Cortex of kidney (tissue), 1 donor: ENCODE data around the gene ZC3H15.
"Not testable (repeated sequence)": the region's sequence is repeated elsewhere in the genome, so short reads cannot be mapped to it uniquely, and the experiment has no call there.

Experiments
- DNase-seq: peaks from one replicate; lab custom pipeline; 2025; lab: John Stamatoyannopoulos, UW

The ZC3H15 gene

GRCh38 chr2:186496401-186496800, 10.3 kb downstream of the ZC3H15 start:
- no peak for DNase-seq

GRCh38 chr2:186497928-186498327, 11.9 kb downstream of the ZC3H15 start:
- no peak for DNase-seq

GRCh38 chr2:186498834-186499233, 12.8 kb downstream of the ZC3H15 start:
- DNase-seq, result no peak

- no peak for DNase-seq
These were observed 18.0 kb downstream of the ZC3H15 start for GRCh38 chr2:186503827-186504606.

- DNase-seq, result no peak
These were observed 22.2 kb downstream of the ZC3H15 start for GRCh38 chr2:186508263-186508662.

GRCh38 chr2:186515376-186515775, 29.3 kb downstream of the ZC3H15 start:
- no peak for DNase-seq

- DNase-seq, result no peak
These were observed 30.3 kb downstream of the ZC3H15 start for GRCh38 chr2:186516396-186516795.

- DNase-seq, result no peak
These were observed 31.0 kb downstream of the ZC3H15 start for GRCh38 chr2:186517090-186517489.

- no peak for DNase-seq
These were observed 32.2 kb downstream of the ZC3H15 start for GRCh38 chr2:186518291-186518690.

- no peak for DNase-seq
These were observed 32.9 kb downstream of the ZC3H15 start for GRCh38 chr2:186518945-186519344.

GRCh38 chr2:186521570-186522153, 35.6 kb downstream of the ZC3H15 start:
- DNase-seq, result not testable (repeated sequence)

- DNase-seq, result no peak
These were observed 36.4 kb downstream of the ZC3H15 start for GRCh38 chr2:186522450-186522849.

GRCh38 chr2:186523791-186524190, 37.7 kb downstream of the ZC3H15 start:
- no peak for DNase-seq

- no peak for DNase-seq
These were observed 40.2 kb downstream of the ZC3H15 start for GRCh38 chr2:186526281-186526680.

GRCh38 chr2:186530314-186530713, 44.3 kb downstream of the ZC3H15 start:
- no peak for DNase-seq

- DNase-seq, result no peak
These were observed 45.3 kb downstream of the ZC3H15 start for GRCh38 chr2:186531257-186531775.

GRCh38 chr2:186532891-186533290, 46.8 kb downstream of the ZC3H15 start:
- no peak for DNase-seq

- no peak for DNase-seq
These were observed 47.7 kb downstream of the ZC3H15 start for GRCh38 chr2:186533717-186534116.

- no peak for DNase-seq
These were observed 48.3 kb downstream of the ZC3H15 start for GRCh38 chr2:186534406-186534805.

- DNase-seq, result no peak
These were observed 49.8 kb downstream of the ZC3H15 start for GRCh38 chr2:186535861-186536260.

- no peak for DNase-seq
These were observed 51.0 kb downstream of the ZC3H15 start for GRCh38 chr2:186537019-186537418.

- no peak for DNase-seq
These were observed 54.9 kb downstream of the ZC3H15 start for GRCh38 chr2:186540941-186541340.

GRCh38 chr2:186542002-186542401, 55.9 kb downstream of the ZC3H15 start:
- no peak for DNase-seq
